Measurements from ENCODE around the gene CAMK2G. TPM values are rescaled to one million over a fixed set of nuclear protein-coding genes. Genes with fewer than 3 reads are reported as not detected.
"Not testable (repeated sequence)": the region's sequence is repeated elsewhere in the genome, so short reads cannot be mapped to it uniquely, and the experiment has no call there.

The CAMK2G gene
- 10 to 100 TPM; 19.8 to 22.6 (median 21.7) TPM for polyA plus RNA-seq (ENCODE audit: insufficient read length in 3 of 3)

DNA sequence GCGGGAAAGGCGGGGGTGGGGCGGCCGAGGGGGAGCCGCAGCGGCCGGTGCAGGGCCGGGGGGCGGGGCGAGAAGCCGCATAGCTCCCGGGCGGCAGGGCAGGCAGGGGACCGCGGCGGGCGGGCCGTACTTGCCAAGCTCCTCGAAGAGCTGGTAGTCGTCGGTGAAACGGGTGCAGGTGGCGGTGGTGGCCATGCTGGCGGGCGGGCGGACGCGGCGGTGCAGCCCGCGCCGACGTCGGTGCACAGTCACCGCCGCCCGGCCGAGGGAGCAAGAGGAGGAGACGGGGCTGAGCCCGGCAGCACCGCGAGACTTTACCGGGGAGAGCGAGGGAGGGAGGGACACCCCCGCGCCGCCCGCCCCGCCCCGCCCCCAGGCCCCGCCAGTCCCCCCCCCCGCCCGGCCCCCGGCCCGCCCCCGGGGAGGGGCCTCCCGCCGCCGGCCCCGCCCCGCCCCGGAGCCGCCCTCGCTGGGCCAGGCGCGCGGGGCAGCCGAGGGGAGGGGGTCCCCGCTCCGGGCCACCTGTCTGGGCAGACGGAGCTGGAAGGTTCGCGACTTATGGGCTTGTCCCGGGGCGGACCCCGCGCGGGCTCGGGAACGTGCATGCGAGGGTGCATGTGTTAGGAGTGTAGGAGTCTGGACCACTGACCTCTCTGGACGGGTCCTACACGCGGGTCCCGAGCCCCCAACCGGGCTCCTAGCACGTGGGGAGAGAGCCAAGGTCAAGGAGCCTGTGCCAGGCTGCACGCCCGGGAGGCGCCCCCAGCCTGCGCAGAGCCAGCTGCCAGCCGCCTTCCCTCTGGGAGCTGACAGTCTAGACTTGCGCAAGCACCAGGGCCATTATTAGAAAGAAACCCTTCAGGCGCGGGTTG is at the start of gene CAMK2G:
Gene CAMK2G (minus strand): TSS at position 289 of the 872 bp plus-strand sequence. CDS start 94 bp downstream, at position 195.
- DNase-seq (ENCODE audit: low read depth in 3 of 3, low spot score in 2 of 3), result no peak

- DNase-seq (ENCODE audit: low read depth in 3 of 3, low spot score in 2 of 3), result no peak
Measured at GRCh38 chr10:73922864-73923133, 48.4 kb upstream of the CAMK2G start.

- no peak for DNase-seq (ENCODE audit: low read depth in 3 of 3, low spot score in 2 of 3)
Measured at GRCh38 chr10:73922007-73922863, 47.9 kb upstream of the CAMK2G start.

- no peak for DNase-seq (ENCODE audit: low read depth in 3 of 3, low spot score in 2 of 3)
Measured at GRCh38 chr10:73920089-73920488, 45.7 kb upstream of the CAMK2G start.

GRCh38 chr10:73919481-73919880 is 45.1 kb upstream of the CAMK2G start:
- not testable (repeated sequence) for DNase-seq (ENCODE audit: low read depth in 3 of 3, low spot score in 2 of 3)

DNA sequence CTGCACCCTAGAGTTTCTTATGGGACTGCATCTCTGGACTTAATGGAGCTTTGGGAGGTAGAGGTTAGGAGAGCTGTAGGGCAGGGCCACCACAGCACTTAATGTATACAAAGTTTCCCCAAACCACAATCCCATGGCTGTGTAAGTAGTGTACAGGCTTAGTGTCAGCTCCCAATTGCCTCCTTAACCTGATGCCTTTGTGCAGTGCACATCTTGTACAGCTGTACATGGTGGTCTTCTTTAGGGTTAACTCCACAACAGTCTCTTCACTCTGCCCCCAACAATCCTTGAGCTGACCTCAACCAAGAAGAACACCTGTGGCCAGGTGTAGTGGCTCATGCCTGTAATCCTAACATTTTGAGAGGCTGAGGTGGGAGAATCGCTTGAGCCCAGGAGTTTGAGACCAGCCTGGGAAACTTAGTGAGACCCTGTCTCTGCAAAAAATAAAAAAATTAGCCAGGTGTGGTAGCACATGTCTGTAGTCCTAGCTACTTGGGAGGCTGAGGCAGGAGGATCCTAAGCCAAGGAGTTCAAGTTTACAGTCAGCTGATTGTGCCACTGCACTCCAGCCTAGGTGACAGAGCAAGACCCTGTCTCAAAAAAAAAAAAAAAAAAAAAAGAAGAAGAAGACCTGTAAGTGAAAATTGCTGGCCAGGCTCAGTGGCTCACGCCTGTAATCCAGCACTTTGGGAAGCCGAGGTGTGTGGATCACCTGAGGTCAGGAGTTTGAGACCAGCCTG is 43.4 kb upstream of the CAMK2G start:
- DNase-seq (ENCODE audit: low read depth in 3 of 3, low spot score in 2 of 3), result no peak

GRCh38 chr10:73916761-73917470 is 42.6 kb upstream of the CAMK2G start:
- no peak for DNase-seq (ENCODE audit: low read depth in 3 of 3, low spot score in 2 of 3)

- DNase-seq (ENCODE audit: low read depth in 3 of 3, low spot score in 2 of 3), result no peak
Measured at GRCh38 chr10:73915206-73915851, 41.0 kb upstream of the CAMK2G start.

DNA sequence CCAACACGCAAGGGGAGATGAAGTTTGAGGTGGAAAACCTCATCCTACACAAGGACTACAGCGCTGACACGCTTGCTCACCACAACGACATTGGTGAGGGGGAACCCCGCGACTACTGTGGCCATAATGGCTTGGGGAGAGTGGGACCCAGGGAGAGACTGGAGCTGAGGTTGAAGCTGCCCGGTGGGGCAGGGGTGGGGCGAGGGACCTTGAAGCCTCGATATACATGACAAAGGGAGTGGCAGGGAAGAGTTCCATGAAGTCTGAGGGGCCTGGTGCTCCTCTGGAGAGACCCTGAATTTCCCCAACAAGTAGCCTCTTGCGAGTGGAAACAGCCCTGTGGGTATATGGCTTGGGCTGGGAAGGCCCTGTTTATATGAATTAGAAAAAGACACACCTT is 39.7 kb upstream of the CAMK2G start:
- no peak for DNase-seq (ENCODE audit: low read depth in 3 of 3, low spot score in 2 of 3)

DNA sequence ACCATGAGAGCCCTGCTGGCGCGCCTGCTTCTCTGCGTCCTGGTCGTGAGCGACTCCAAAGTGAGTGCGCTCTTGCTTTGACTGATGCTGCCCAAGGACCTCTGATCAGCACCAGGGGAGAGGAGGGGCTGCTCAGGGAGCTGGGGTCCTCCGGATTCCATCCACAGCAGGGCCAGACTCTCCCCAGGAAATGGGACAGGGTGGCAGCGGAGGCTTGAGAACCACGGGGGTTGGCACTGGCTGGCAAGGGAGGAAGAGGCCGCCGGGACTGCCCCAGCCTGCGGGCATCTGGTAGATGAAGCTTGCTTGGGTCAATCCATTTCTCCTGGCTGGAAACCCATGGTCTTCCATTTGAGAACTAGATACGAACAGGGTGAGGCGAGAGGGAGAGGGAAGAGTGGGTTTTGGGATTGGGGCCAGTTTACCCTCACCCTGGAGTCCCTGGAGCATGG is 37.2 kb upstream of the CAMK2G start:
- DNase-seq (ENCODE audit: low read depth in 3 of 3, low spot score in 2 of 3), result no peak

DNA sequence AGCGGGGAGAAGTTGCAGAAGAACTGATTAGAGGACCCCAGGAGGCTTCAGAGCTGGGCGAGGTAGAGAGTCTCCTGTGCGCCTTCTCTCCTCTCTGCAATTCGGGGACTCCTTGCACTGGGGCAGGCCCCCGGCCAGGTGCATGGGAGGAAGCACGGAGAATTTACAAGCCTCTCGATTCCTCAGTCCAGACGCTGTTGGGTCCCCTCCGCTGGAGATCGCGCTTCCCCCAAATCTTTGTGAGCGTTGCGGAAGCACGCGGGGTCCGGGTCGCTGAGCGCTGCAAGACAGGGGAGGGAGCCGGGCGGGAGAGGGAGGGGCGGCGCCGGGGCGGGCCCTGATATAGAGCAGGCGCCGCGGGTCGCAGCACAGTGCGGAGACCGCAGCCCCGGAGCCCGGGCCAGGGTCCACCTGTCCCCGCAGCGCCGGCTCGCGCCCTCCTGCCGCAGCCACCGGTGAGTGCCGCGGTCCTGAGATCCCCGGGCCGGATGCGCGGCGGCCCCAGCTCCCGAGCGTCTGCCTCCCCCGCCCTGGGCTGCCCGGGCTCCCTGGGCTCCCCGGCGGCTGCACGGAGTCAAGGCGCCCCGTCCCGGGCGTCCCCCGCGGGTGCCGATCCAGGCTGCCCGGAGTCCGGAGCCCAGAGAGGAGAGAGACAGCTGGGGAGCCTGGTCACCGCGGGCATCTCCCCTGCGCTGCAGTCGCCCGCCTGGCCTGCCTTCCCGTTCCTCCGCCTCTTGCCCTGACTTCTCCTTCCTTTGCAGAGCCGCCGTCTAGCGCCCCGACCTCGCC is 36.6 kb upstream of the CAMK2G start, which contains the start of gene PLAU:
Gene PLAU (plus strand): TSS at position 369 of the 789 bp plus-strand sequence. CDS start 424 bp downstream, outside the sequence.
- DNase-seq (ENCODE audit: low read depth in 3 of 3, low spot score in 2 of 3), result no peak

DNA sequence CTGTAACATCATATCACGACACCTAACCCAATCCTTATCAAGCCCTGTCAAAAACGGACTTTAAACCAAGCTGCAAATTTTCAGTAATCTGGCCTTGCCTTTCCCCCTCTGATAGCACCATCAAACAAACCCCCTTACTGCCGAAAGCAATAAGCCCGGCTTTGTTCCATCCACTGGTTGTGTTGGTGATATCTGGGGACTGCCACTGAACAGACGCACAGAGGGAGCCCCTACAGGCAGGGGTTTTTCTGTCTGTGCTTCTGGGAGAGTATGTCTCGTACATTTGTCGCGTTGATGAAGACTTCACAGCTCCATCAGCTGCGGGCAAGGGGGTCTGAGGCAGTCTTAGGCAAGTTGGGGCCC is 36.0 kb upstream of the CAMK2G start:
- no peak for DNase-seq (ENCODE audit: low read depth in 3 of 3, low spot score in 2 of 3)

- DNase-seq (ENCODE audit: low read depth in 3 of 3, low spot score in 2 of 3), result no peak
Measured at GRCh38 chr10:73909540-73910115, 35.3 kb upstream of the CAMK2G start.

- DNase-seq (ENCODE audit: low read depth in 3 of 3, low spot score in 2 of 3), result no peak
Measured at GRCh38 chr10:73908853-73909539, 34.6 kb upstream of the CAMK2G start.

DNA sequence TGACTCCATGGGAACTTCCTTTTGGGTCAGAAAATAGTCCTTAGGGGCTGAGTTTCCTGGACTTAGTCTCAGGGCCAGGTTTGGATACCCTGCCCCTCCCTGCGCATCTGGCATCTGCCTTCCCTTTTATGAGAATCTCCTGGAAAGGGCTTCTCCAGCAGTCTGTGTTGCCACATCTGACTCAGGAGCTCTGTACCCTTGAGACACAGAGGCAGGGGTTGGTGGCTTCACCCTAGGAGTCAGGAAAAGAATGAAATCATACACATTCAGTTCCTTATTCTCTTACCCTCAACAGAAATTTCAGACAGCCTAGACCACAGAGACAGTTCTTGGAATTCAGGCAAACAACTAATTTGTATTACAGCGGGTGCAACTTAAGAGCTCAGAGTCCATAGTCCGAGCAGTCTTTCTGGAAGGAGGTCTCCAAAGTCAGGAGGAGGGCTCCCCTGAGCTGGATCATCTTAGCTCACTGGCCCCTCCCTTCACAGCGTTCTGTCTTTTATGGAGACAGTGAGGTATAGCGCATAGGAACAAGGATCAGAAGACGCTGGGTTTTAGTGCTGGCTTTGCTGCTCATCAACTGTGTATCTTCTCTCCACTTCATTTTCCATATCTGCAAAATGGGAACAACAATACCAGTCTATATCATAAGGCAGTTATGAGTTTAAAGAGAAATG is 33.6 kb upstream of the CAMK2G start:
- no peak for DNase-seq (ENCODE audit: low read depth in 3 of 3, low spot score in 2 of 3)

DNA sequence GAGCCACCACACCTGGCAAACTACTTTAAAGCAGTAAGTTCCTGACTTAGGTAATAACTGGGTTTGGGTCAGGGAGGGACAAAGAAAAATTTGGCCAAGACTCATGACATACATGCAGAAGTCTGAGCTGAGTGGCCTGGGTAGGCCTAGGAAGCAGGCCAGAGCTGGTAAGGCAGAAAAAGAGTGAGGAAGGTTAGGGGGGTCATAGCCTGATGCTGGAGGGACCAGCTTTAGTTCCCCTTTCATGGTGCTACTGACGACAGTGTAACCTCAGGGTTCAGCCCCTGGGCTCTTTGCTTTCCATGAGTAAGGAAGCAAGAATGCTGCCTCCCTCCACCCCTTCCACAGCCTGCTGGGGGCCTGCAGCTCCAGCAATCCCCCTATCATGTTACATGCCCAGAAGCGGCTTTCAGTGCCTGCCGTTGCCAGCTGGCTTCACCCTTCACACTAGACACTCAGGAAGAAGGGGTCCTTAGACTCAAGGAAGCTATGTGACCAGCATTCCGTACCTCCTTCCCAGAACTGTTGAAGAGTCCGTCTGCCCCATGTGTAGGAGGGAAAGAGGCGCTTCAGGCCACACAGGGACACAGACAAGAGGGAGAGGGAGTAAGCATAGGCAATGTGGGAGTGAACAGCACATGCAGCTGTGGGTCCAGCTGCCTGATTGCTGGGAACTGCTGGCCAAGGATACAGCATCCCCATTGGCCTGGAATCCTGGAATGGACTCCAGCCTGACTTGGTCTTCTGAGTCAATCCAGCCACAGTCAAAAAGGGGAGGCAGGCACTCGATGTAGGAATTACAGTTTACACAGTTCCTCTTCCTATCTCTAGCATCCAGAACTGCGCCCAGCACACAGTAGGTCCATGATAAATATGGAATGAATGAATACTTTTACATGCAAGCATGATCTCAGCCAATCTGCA is 32.4 kb upstream of the CAMK2G start:
- peak in 1 of 3 donors; percentile 80 for DNase-seq (ENCODE audit: low read depth in 3 of 3, low spot score in 2 of 3)

Measured in right renal cortex interstitium (tissue), 3 donors.